ENCODE measurements around the gene BTG4.

DNA sequence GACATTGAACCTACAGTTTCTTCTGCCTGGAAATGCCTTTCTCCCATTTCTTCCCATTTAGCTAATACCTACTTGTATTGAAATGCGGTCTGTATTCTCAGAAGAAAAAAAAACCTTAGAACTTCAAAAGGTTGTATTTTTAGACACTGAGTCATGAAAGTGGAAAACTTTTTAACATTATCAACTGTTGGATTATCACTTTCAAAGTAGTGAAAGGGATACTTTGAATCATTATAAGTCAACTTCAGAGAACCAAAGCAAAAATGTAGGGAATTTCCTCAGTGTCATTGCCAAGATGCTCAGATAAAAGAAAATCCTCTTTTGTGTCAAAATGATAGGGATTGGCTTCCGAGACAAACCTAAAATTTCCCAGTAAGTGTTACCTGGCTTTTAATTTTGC lies 8.9 kb upstream of the BTG4 start:
- TF ChIP-seq, protein P1, sequence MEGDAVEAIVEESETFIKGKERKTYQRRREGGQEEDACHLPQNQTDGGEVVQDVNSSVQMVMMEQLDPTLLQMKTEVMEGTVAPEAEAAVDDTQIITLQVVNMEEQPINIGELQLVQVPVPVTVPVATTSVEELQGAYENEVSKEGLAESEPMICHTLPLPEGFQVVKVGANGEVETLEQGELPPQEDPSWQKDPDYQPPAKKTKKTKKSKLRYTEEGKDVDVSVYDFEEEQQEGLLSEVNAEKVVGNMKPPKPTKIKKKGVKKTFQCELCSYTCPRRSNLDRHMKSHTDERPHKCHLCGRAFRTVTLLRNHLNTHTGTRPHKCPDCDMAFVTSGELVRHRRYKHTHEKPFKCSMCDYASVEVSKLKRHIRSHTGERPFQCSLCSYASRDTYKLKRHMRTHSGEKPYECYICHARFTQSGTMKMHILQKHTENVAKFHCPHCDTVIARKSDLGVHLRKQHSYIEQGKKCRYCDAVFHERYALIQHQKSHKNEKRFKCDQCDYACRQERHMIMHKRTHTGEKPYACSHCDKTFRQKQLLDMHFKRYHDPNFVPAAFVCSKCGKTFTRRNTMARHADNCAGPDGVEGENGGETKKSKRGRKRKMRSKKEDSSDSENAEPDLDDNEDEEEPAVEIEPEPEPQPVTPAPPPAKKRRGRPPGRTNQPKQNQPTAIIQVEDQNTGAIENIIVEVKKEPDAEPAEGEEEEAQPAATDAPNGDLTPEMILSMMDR (IDR thresholded peaks at IDR 0.05 in 2 of 3, conservative IDR thresholded peaks at IDR 0.05 in 1 of 3; ENCODE audit: borderline replicate concordance in 1 of 3, insufficient read depth in 1 of 3, low read depth in 2 of 3, low read length in 2 of 3), result no peak
- TF ChIP-seq YY1 (IDR thresholded peaks at IDR 0.05; ENCODE audit: extremely low read depth, insufficient replicate concordance, low read depth, low read length) (no peak), POLR2A (IDR thresholded peaks at IDR 0.05; ENCODE audit: borderline replicate concordance, extremely low read depth, insufficient read depth, insufficient read length) (no peak), REST (IDR thresholded peaks at IDR 0.05; ENCODE audit: low read depth) (no peak), EZH2 (IDR thresholded peaks at IDR 0.05) (no peak)

Measured in HCT116 (cell line).